Loucy (cell line): ENCODE data around the gene C1orf53.

Source experiments
- H2AFZ ChIP-seq: fragments of 200-600 bp; sonication (generic); 2 replicates; pipeline ENCODE4 v1.6.0; 2016; ENCODE audit warnings: antibody characterized with exemption, mild to moderate bottlenecking, low read length, moderate library complexity
- H3F3A ChIP-seq: fragments of 200-600 bp; 2 replicates; pipeline ENCODE4 v1.6.0; 2016; ENCODE audit warnings: antibody characterized with exemption, low read depth, mild to moderate bottlenecking
- H3K27me3 ChIP-seq: fragments of 200-600 bp; sonication (generic); 2 replicates; pipeline ENCODE4 v1.6.1; 2014; ENCODE audit warnings: low read length, mild to moderate bottlenecking; ENCODE audit not compliant: insufficient read depth, poor library complexity, severe bottlenecking
- H3K36me3 ChIP-seq: fragments of 200-600 bp; sonication (generic); 2 replicates; pipeline ENCODE4 v1.6.1; 2016; ENCODE audit warnings: low read length; ENCODE audit not compliant: insufficient read depth
- H3K4me1 ChIP-seq: fragments of 200-600 bp; sonication (generic); 2 replicates; pipeline ENCODE4 v1.5.1; 2014; ENCODE audit warnings: low read length, mild to moderate bottlenecking; ENCODE audit not compliant: insufficient read depth, poor library complexity, severe bottlenecking
- H3K4me2 ChIP-seq: fragments of 200-600 bp; sonication (generic); 2 replicates; pipeline ENCODE4 v1.6.0; 2014; ENCODE audit warnings: antibody characterized with exemption, low read length, low read depth, mild to moderate bottlenecking; ENCODE audit not compliant: poor library complexity, severe bottlenecking
- H3K4me3 ChIP-seq: fragments of 200-600 bp; sonication (generic); 2 replicates; pipeline ENCODE4 v1.5.1; 2014; ENCODE audit warnings: low read length, mild to moderate bottlenecking, mixed read lengths; ENCODE audit not compliant: poor library complexity, severe bottlenecking
- H3K79me2 ChIP-seq: fragments of 200-600 bp; sonication (generic); 2 replicates; pipeline ENCODE4 v1.6.1; 2014; ENCODE audit warnings: low read length; ENCODE audit not compliant: insufficient read depth
- H3K9ac ChIP-seq: fragments of 200-600 bp; sonication (generic); 2 replicates; pipeline ENCODE4 v1.6.0; 2014; ENCODE audit warnings: mild to moderate bottlenecking, low read depth, low read length, moderate library complexity; ENCODE audit not compliant: poor library complexity, severe bottlenecking
- H3K9me2 ChIP-seq: fragments of 200-600 bp; sonication (generic); replicated peaks from 2 replicates; pipeline ENCODE4 v1.6.1; 2016; ENCODE audit warnings: low read depth, low read length, mixed read lengths
- H3K9me3 ChIP-seq: fragments of 200-600 bp; sonication (generic); 2 replicates; pipeline ENCODE4 v1.6.1; 2014; ENCODE audit warnings: mild to moderate bottlenecking, antibody characterized with exemption, low read length, low read depth; ENCODE audit not compliant: insufficient read depth
- H4K20me1 ChIP-seq: fragments of 200-600 bp; sonication (generic); 2 replicates; pipeline ENCODE4 v1.6.0; 2014; ENCODE audit warnings: antibody characterized with exemption, low read length, mild to moderate bottlenecking; ENCODE audit not compliant: insufficient read depth, poor library complexity, severe bottlenecking
- CTCF ChIP-seq: fragments of 200-600 bp; sonication (generic); conservative IDR thresholded peaks from 2 replicates; pipeline ENCODE4 v1.5.1; 2014; ENCODE audit warnings: mild to moderate bottlenecking, antibody characterized with exemption, low read length
- EZH2phosphoT487 ChIP-seq: fragments of 200-600 bp; IDR thresholded peaks from 2 replicates; pipeline ENCODE4 v1.6.1; 2018; ENCODE audit warnings: antibody characterized with exemption, mild to moderate bottlenecking, moderate library complexity, borderline replicate concordance

C1orf53 gene

GRCh38 chr1:197944485-197944884 lies 42.1 kb downstream of the C1orf53 start:
- H3K79me2 ChIP-seq, result no peaks in the 10 kb centered on the region
- TF ChIP-seq EZH2phosphoT487 (no peak), CTCF (no peak)

DNA sequence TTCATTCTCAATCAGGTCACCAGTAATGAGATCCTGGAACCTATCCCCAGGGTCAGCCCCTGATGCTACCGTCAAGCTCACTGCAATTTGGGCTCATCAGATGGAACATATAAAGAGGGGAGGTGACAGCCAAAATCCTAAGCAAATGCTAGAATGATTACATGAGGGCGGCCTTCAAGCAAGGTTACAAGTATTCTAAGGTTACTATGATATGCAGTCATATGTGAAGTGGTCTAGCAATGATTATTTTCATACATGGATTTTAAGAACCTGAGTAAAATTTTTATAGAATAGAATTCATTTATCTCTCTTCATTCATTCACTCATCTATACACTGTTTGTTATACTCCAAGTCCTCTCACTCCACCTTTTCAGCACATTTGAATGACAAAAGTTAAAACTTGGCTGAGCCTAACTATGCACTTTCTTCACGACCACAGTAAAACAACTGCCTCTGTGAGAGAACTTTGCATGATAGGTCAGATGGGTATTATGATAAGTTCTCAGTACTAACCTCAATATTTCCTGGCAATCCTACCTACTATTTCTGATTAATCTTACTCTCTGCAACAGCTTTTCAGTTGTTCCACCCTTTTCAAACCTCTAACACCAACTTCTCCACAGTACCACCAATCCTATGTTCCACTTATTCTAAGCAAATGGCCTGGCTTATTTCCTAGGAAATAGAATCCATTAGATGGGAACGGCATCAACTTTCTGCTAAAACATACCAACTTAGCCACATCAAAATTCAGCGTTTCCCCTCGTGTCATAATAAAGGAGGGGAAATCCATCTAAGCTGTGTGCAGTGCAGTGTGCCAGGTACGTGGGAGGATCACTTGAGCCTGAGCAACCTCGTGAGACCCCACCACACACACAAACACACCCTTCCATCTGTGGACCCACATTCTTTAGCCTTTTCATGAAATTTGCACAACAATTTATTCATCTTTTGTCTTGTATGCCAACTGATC lies 46.8 kb downstream of the C1orf53 start:
- H4K20me1 ChIP-seq, result no peaks in the 10 kb centered on the region
- H2AFZ ChIP-seq, result 0 out of 2 replicates have a peak overlapping the region, but pooled peaks have one; percentile 6
- H3K9ac ChIP-seq, result no peak overlapping the region
- H3K27me3 ChIP-seq, result no peaks in the 10 kb centered on the region
- H3K36me3 ChIP-seq, result no peaks in the 10 kb centered on the region
- H3K9me2 ChIP-seq, result no peaks in the 10 kb centered on the region
- TF ChIP-seq EZH2phosphoT487 (no peak), CTCF (no peak)
- H3K4me3 ChIP-seq, result peak overlapping the region; percentile 44
- H3F3A ChIP-seq, result peaks cover 2% of the 10 kb centered on the region; the same call in 1 of the 2 replicates
- H3K9me3 ChIP-seq, result no peaks in the 10 kb centered on the region
- H3K4me1 ChIP-seq, result peaks cover 19% of the 10 kb centered on the region
- H3K4me2 ChIP-seq, result peak overlapping the region; percentile 71
- no peaks in the 10 kb centered on the region for H3K79me2 ChIP-seq

More at GRCh38 chr1:197944485-197944884, 42.1 kb downstream of the C1orf53 start:
- H3K9ac ChIP-seq, result no peak overlapping the region
- no peak overlapping the region for H3K4me3 ChIP-seq
- no peaks in the 10 kb centered on the region for H4K20me1 ChIP-seq
- peaks cover 2% of the 10 kb centered on the region; the same call in 1 of the 2 replicates for H3F3A ChIP-seq
- no peak overlapping the region for H3K4me2 ChIP-seq
- H3K36me3 ChIP-seq, result no peaks in the 10 kb centered on the region
- peaks cover 12% of the 10 kb centered on the region for H3K4me1 ChIP-seq
- no peaks in the 10 kb centered on the region for H3K27me3 ChIP-seq
- no peaks in the 10 kb centered on the region for H3K9me2 ChIP-seq
- no peaks in the 10 kb centered on the region for H3K9me3 ChIP-seq
- no peak overlapping the region for H2AFZ ChIP-seq

DNA sequence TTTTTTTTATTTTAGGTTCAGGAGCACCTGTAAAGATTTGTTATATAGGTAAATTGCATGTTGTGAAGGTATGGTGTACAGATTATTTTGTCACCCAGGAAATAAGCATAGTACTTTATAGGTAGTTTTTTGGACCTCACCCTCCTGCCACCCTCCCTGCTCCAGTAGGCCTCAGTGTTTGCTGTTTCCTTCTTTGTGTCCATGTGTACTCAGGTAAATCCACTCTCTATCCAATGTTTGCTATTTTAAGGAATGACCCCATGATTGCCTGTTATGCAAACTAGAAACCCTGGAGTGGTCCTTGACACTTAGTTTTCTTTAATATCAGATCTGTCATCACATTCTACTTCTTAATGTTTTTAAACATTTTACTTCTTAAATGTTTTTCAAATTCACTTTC lies 48.7 kb downstream of the C1orf53 start:
- Histone ChIP-seq H3K9ac (no peak overlapping the region), H3K9me2 (no peaks in the 10 kb centered on the region), H3K4me1 (peaks cover 28% of the 10 kb centered on the region), H3K4me2 (no peak overlapping the region), H3K79me2 (no peaks in the 10 kb centered on the region), H2AFZ (no peak overlapping the region), H4K20me1 (no peaks in the 10 kb centered on the region), H3K9me3 (no peaks in the 10 kb centered on the region), H3K36me3 (no peaks in the 10 kb centered on the region), H3K27me3 (no peaks in the 10 kb centered on the region), H3F3A (peaks cover 2% of the 10 kb centered on the region; the same call in 1 of the 2 replicates), H3K4me3 (no peak overlapping the region)
- TF ChIP-seq EZH2phosphoT487 (no peak), CTCF (no peak)
